HCT116 (cell line): ENCODE data around the gene CD93. TPM values are rescaled to one million over a fixed set of nuclear protein-coding genes. Genes with fewer than 3 reads are reported as not detected.

ENCODE experiments used
- ATAC-seq: fragments of 200-7000 bp; cut with Tn5 transposase; 2 replicates; pipeline ENCODE4 v1.9.1; 2020; ENCODE audit warnings: mild to moderate bottlenecking, moderate library complexity
- BruUV-seq: library from RNA; stranded (reverse); fragments of 400-500 nt; replicated peaks from 2 replicates; lab custom pipeline; 2021; lab: Mats Ljungman, UMichigan
- CTCF ChIA-PET: fragments of 300-600 bp; sonication (Branson Sonifier 250); formaldehyde crosslinking; loops from one replicate; lab custom pipeline; 2021; ENCODE audit warnings: antibody characterized with exemption; lab: Charles Lee
- POLR2A ChIA-PET: fragments of 300-600, 350-600 bp; sonication (Branson Sonifier 250); formaldehyde crosslinking; loops from one replicate; lab custom pipeline; 2021; ENCODE audit warnings: antibody characterized with exemption; lab: Charles Lee
- RAD21 ChIA-PET, 2 experiments: fragments of 300-600 bp; sonication (Branson Sonifier 250); formaldehyde crosslinking; loops; one replicate each; lab custom pipeline; 2023; ENCODE audit warnings: low total read pairs in 2 of 2; ENCODE audit not compliant: uncharacterized antibody in 2 of 2, unreplicated experiment in 2 of 2, low non-redundant PET in 1 of 2; lab: Charles Lee
- DNase-seq: peaks from one replicate; pipeline ENCODE4 v3.0.0-alpha.2; 2010; ENCODE audit warnings: low read depth, low spot score
- H2AFZ ChIP-seq: fragments of 200-600 bp; shearing (Covaris generic), sonication (generic); 2 replicates; pipeline ENCODE4 v1.6.1; 2017; ENCODE audit warnings: low read depth, mixed run types, mixed read lengths, antibody characterized with exemption, low read length; ENCODE audit not compliant: poor library complexity, severe bottlenecking
- H3K27ac ChIP-seq: 2 replicates; pipeline ENCODE4 v1.5.1; 2012; ENCODE audit warnings: low read depth, low read length
- H3K27me3 ChIP-seq: fragments of 200-600 bp; sonication (generic); 2 replicates; pipeline ENCODE4 v1.6.1; 2016; ENCODE audit warnings: mixed run types, low read length, mixed read lengths; ENCODE audit not compliant: insufficient read depth
- H3K36me3 ChIP-seq, 2 experiments: fragments of 200-500 bp in 1 of 2; fragments of 200-600 bp in 1 of 2; sonication (Bioruptor generic) in 1 of 2; sonication (generic) in 1 of 2; 2 replicates each; pipeline versions ENCODE4 v1.5.1 to v1.6.1; 2014 to 2016; ENCODE audit warnings: low read length in 2 of 2, inconsistent platforms in 1 of 2, mixed read lengths in 1 of 2, mixed run types in 1 of 2; ENCODE audit not compliant: insufficient read depth in 2 of 2, control insufficient read depth in 1 of 2
- H3K4me1 ChIP-seq, 2 experiments: fragments of 200-600 bp in 1 of 2; sonication (generic) in 1 of 2; 2 replicates each; pipeline versions ENCODE4 v1.5.1 to v1.6.1; 2012 to 2017; ENCODE audit warnings: low read length in 2 of 2, inconsistent platforms in 1 of 2, mild to moderate bottlenecking in 1 of 2, mixed read lengths in 1 of 2, mixed run types in 1 of 2, moderate library complexity in 1 of 2; ENCODE audit not compliant: insufficient read depth in 2 of 2, control insufficient read depth in 1 of 2
- H3K4me2 ChIP-seq: fragments of 200-600 bp; sonication (generic); 2 replicates; pipeline ENCODE4 v1.6.1; 2017; ENCODE audit warnings: mixed run types, low read length, mixed read lengths
- H3K4me3 ChIP-seq, 2 experiments: fragments of 200-600 bp in 1 of 2; sonication (generic) in 1 of 2; replicated peaks in 1 of 2; 2 replicates each; pipeline ENCODE4 v1.5.1; 2011 to 2016; ENCODE audit warnings: low read length in 2 of 2, control low read depth in 1 of 2, low read depth in 1 of 2, mild to moderate bottlenecking in 1 of 2, mixed read lengths in 1 of 2, mixed run types in 1 of 2
- H3K79me2 ChIP-seq: fragments of 200-600 bp; sonication (generic); 2 replicates; pipeline ENCODE4 v1.6.1; 2017; ENCODE audit warnings: mild to moderate bottlenecking, mixed run types, low read length, moderate library complexity, mixed read lengths; ENCODE audit not compliant: insufficient read depth
- H3K9ac ChIP-seq: fragments of 200-600 bp; sonication (generic); 2 replicates; pipeline ENCODE4 v1.6.1; 2016; ENCODE audit warnings: low read length, mixed read lengths
- H3K9me2 ChIP-seq: fragments of 200-600 bp; sonication (generic), shearing (Covaris generic); 2 replicates; pipeline ENCODE4 v1.6.1; 2017; ENCODE audit warnings: mixed run types, mild to moderate bottlenecking, moderate library complexity; ENCODE audit not compliant: insufficient read depth
- H3K9me3 ChIP-seq, 2 experiments: fragments of 200-500 bp in 1 of 2; fragments of 200-600 bp in 1 of 2; sonication (Bioruptor generic) in 1 of 2; sonication (generic) in 1 of 2; 2 replicates each; pipeline ENCODE4 v1.6.1; 2014 to 2017; ENCODE audit warnings: low read length in 2 of 2, mixed read lengths in 2 of 2, inconsistent platforms in 1 of 2, low read depth in 1 of 2, mild to moderate bottlenecking in 1 of 2, mixed run types in 1 of 2, moderate library complexity in 1 of 2; ENCODE audit not compliant: control insufficient read depth in 1 of 2, insufficient read depth in 1 of 2
- H4K20me1 ChIP-seq: fragments of 200-600 bp; sonication (generic), shearing (Covaris generic); 2 replicates; pipeline ENCODE4 v1.6.1; 2017; ENCODE audit warnings: mixed run types, mild to moderate bottlenecking, moderate library complexity; ENCODE audit not compliant: insufficient read depth
- CBX3 ChIP-seq: IDR thresholded peaks from 2 replicates; pipeline ENCODE4 v1.6.1; 2012; ENCODE audit warnings: low read depth
- CTCF ChIP-seq, 3 experiments: fragments of 200-600 bp in 1 of 3; sonication (generic) in 1 of 3; IDR thresholded peaks in 2 of 3; conservative IDR thresholded peaks in 1 of 3; 2 replicates each; pipeline ENCODE4 v1.5.1; 2012 to 2017; ENCODE audit warnings: low read depth in 2 of 3, low read length in 2 of 3, antibody characterized with exemption in 1 of 3, borderline replicate concordance in 1 of 3, control low read depth in 1 of 3, mild to moderate bottlenecking in 1 of 3, mixed read lengths in 1 of 3, mixed run types in 1 of 3, moderate library complexity in 1 of 3; ENCODE audit not compliant: insufficient read depth in 1 of 3
- ELF1 ChIP-seq: IDR thresholded peaks from 2 replicates; pipeline ENCODE4 v1.6.1; 2012; ENCODE audit warnings: low read depth, borderline replicate concordance
- EZH2 ChIP-seq: fragments of 200-600 bp; sonication (generic); IDR thresholded peaks from 2 replicates; pipeline ENCODE4 v1.6.1; 2017; ENCODE audit warnings: antibody characterized with exemption, mixed run types
- MAX ChIP-seq: IDR thresholded peaks from 2 replicates; pipeline ENCODE4 v1.6.1; 2012
- POLR2A ChIP-seq: IDR thresholded peaks from 2 replicates; pipeline ENCODE4 v1.7.0; 2011; ENCODE audit warnings: borderline replicate concordance; ENCODE audit not compliant: insufficient read depth, insufficient read length; ENCODE audit errors: extremely low read depth
- POLR2AphosphoS5 ChIP-seq: IDR thresholded peaks from 2 replicates; pipeline ENCODE4 v1.6.1; 2011; ENCODE audit warnings: mild to moderate bottlenecking, low read depth, low read length, moderate library complexity
- RAD21 ChIP-seq: IDR thresholded peaks from 2 replicates; pipeline ENCODE4 v1.6.1; 2012; ENCODE audit warnings: low read depth, mild to moderate bottlenecking
- SIN3A ChIP-seq: IDR thresholded peaks from 2 replicates; pipeline ENCODE4 v1.6.1; 2012; ENCODE audit warnings: low read depth
- TCF7L2 ChIP-seq: IDR thresholded peaks from 2 replicates; pipeline ENCODE4 v1.7.0; 2011; ENCODE audit warnings: borderline replicate concordance, inconsistent platforms; ENCODE audit not compliant: insufficient read depth, insufficient read length; ENCODE audit errors: extremely low read depth
- ZFX ChIP-seq: fragments of 450-650 bp; IDR thresholded peaks from 2 replicates; pipeline ENCODE4 v1.6.1; 2017
- ZNF274 ChIP-seq: fragments of 200-500 bp; sonication (Bioruptor generic); IDR thresholded peaks from 2 replicates; pipeline ENCODE4 v1.6.1; 2014; ENCODE audit warnings: mild to moderate bottlenecking, low read depth, low read length, inconsistent platforms
- intact Hi-C: fragments of 100-400 bp; cut with micrococcal nuclease; formaldehyde crosslinking; loops from 2 replicates; pipeline ENCODE4 v1.10.0; 2022
- total RNA-seq: library from RNA; stranded (reverse); gene quantifications from one replicate; pipeline ENCODE4 v1.2.1, GENCODE V29; 2021; ENCODE audit not compliant: unreplicated experiment
- TF ChIP-seq, protein P1 (sequence below): IDR thresholded peaks from 2 replicates; pipeline ENCODE4 v1.6.1; 2012; ENCODE audit warnings: low read depth

Gene CD93
- total RNA-seq, 1 experiment from 2014 or later = 0.07 TPM

DNA sequence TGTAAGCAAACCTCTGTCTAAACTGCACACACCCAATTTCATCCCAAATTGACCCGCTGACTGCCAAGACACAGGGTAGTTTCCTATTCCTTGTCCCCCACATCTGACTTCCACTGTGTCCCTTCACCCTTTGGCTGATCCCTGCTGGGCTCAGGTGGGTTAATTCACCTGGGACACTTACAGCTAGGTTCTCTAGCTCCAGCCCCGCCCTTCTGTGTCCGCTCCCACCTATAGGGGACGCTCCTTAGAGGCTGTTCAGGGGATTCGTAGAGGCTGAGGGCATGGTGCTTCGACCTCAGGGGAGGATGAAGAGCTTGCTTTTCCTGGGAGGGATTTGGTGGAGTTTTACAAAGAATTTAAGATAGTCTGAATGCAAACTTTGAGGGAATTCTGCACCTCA lies 4.0 kb upstream of the CD93 start:
- no peak overlapping the region for H2AFZ ChIP-seq
- H3K79me2 ChIP-seq = no peaks in the 10 kb centered on the region
- DNase-seq = no peak
- intact Hi-C loops = no loop called here
- POLR2A ChIA-PET = no interaction called here
- H3K36me3 ChIP-seq = no peaks in the 10 kb centered on the region
- TF ChIP-seq CTCF (IDR thresholded peaks at IDR 0.05 in 2 of 3, conservative IDR thresholded peaks at IDR 0.05 in 1 of 3; ENCODE audit: borderline replicate concordance in 1 of 3, insufficient read depth in 1 of 3, low read depth in 2 of 3, low read length in 2 of 3) (peak; percentile 17 to 43 (median 43); a peak in 4 of 6 replicates), CBX3 (no peak), EZH2 (no peak), MAX (no peak), RAD21 (peak; percentile 28; the same call in 1 of the 2 replicates), ZNF274 (no peak)
- H3K4me3 ChIP-seq = no peak overlapping the region
- H3K4me2 ChIP-seq = no peak overlapping the region
- RAD21 ChIA-PET = no interaction called here
- no peaks in the 10 kb centered on the region for H3K9me3 ChIP-seq
- CTCF ChIA-PET = no interaction called here
- no peak overlapping the region for H3K9ac ChIP-seq
- no peaks in the 10 kb centered on the region for H3K9me2 ChIP-seq
- H4K20me1 ChIP-seq = no peaks in the 10 kb centered on the region
- H3K4me1 ChIP-seq = peaks cover 0 to 10% of the 10 kb centered on the region in 2 experiments; a peak in 3 of 4 replicates
- peaks cover 27% of the 10 kb centered on the region for H3K27me3 ChIP-seq
- BruUV-seq = no TSS peak
- ATAC-seq = peak; percentile 67
- no peak overlapping the region for H3K27ac ChIP-seq

DNA sequence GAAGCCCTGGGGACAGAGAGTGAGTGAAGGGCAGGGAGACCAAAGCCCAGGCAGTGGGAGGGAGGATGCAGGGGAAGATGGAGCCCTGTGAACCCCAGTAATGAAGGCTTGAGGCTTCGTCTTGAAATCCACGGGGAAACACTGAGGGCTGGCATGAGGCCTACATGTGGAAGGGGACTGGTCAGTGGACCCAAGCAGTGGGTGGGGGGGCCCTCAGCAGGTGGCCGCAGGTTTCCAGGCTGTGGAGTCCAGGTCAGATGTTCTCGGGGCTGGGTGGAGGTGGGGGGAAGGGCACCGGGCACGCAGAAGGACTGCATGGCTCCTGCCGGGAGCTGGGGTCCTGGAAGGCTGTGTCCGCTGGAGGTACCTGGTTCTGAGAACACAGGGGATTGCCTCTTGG lies 2.7 kb upstream of the CD93 start:
- H3K4me2 ChIP-seq = no peak overlapping the region
- ATAC-seq (no peak), DNase-seq (no peak)
- intact Hi-C loops = no loop called here
- ChIA-PET RAD21 (no interaction called here), CTCF (no interaction called here), POLR2A (no interaction called here)
- no peaks in the 10 kb centered on the region for H4K20me1 ChIP-seq
- H3K9me3 ChIP-seq = no peaks in the 10 kb centered on the region
- H3K27me3 ChIP-seq = peaks cover 21% of the 10 kb centered on the region
- peaks cover 0 to 10% of the 10 kb centered on the region in 2 experiments; a peak in 3 of 4 replicates for H3K4me1 ChIP-seq
- H3K9me2 ChIP-seq = no peaks in the 10 kb centered on the region
- H3K9ac ChIP-seq = no peak overlapping the region
- H3K36me3 ChIP-seq = no peaks in the 10 kb centered on the region
- no peaks in the 10 kb centered on the region for H3K79me2 ChIP-seq
- no peak overlapping the region for H3K4me3 ChIP-seq
- no peak overlapping the region for H3K27ac ChIP-seq
- no peak overlapping the region for H2AFZ ChIP-seq
- BruUV-seq = no TSS peak
- TF ChIP-seq ZFX (no peak), CBX3 (no peak), POLR2AphosphoS5 (no peak), RAD21 (no peak), ZNF274 (no peak), POLR2A (no peak), ELF1 (no peak), TCF7L2 (no peak), SIN3A (no peak), MAX (no peak)
- TF ChIP-seq, protein P1, sequence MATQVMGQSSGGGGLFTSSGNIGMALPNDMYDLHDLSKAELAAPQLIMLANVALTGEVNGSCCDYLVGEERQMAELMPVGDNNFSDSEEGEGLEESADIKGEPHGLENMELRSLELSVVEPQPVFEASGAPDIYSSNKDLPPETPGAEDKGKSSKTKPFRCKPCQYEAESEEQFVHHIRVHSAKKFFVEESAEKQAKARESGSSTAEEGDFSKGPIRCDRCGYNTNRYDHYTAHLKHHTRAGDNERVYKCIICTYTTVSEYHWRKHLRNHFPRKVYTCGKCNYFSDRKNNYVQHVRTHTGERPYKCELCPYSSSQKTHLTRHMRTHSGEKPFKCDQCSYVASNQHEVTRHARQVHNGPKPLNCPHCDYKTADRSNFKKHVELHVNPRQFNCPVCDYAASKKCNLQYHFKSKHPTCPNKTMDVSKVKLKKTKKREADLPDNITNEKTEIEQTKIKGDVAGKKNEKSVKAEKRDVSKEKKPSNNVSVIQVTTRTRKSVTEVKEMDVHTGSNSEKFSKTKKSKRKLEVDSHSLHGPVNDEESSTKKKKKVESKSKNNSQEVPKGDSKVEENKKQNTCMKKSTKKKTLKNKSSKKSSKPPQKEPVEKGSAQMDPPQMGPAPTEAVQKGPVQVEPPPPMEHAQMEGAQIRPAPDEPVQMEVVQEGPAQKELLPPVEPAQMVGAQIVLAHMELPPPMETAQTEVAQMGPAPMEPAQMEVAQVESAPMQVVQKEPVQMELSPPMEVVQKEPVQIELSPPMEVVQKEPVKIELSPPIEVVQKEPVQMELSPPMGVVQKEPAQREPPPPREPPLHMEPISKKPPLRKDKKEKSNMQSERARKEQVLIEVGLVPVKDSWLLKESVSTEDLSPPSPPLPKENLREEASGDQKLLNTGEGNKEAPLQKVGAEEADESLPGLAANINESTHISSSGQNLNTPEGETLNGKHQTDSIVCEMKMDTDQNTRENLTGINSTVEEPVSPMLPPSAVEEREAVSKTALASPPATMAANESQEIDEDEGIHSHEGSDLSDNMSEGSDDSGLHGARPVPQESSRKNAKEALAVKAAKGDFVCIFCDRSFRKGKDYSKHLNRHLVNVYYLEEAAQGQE = no peak
